CD4-positive, alpha-beta T cell treated with Interleukin-12 subunit alpha and Interleukin-12 subunit beta, for 1 hour (primary cell): ENCODE results near the gene UBE4B.
"Not testable (repeated sequence)": the region's sequence is repeated elsewhere in the genome, so short reads cannot be mapped to it uniquely, and the experiment has no call there.

Experiments used
- DNase-seq: peaks from one replicate; pipeline ENCODE4 v3.0.0-alpha.2; 2020

UBE4B gene

GRCh38 chr1:10213186-10213705 lies 180.5 kb downstream of the UBE4B start:
- no peak for DNase-seq

GRCh38 chr1:10216090-10216749 lies 183.5 kb downstream of the UBE4B start:
- no peak for DNase-seq

GRCh38 chr1:10217748-10218441 lies 185.1 kb downstream of the UBE4B start:
- no peak for DNase-seq

- DNase-seq: no peak
Measured at GRCh38 chr1:10220200-10220599, 187.4 kb downstream of the UBE4B start.

GRCh38 chr1:10220657-10221056 lies 187.9 kb downstream of the UBE4B start:
- not testable (repeated sequence) for DNase-seq

GRCh38 chr1:10225573-10225972 lies 192.8 kb downstream of the UBE4B start:
- no peak for DNase-seq

- DNase-seq: no peak
Measured at GRCh38 chr1:10228528-10228927, 195.8 kb downstream of the UBE4B start.

- no peak for DNase-seq
Measured at GRCh38 chr1:10229903-10230302, 197.1 kb downstream of the UBE4B start.
